A549 (cell line): Measurements from ENCODE around the gene RRAGB.
"Not testable (repeated sequence)": the region's sequence is repeated elsewhere in the genome, so short reads cannot be mapped to it uniquely, and the experiment has no call there.

Experiments used
- CEBPB ChIP-seq, 2 experiments: fragments of >200 bp in 1 of 2; sonication (Bioruptor Twin) in 1 of 2; formaldehyde crosslinking in 1 of 2; IDR thresholded peaks; 2 replicates each; pipeline ENCODE4 v1.6.1; 2012 to 2016
- E2F6 ChIP-seq: IDR thresholded peaks from 2 replicates; pipeline ENCODE4 v1.6.1; 2012; ENCODE audit warnings: low read depth, borderline replicate concordance
- EHMT2 ChIP-seq: fragments of 200-600 bp; sonication (generic); IDR thresholded peaks from 2 replicates; pipeline ENCODE4 v1.6.1; 2016; ENCODE audit warnings: antibody characterized with exemption, low read depth, mild to moderate bottlenecking, moderate library complexity
- EP300 ChIP-seq, 2 experiments: fragments of >200 bp; sonication (Bioruptor Twin); formaldehyde crosslinking; IDR thresholded peaks; 2 replicates in 1 of 2; 3 replicates in 1 of 2; pipeline ENCODE4 v1.6.1; 2016 to 2017
- HDAC2 ChIP-seq: fragments of 200-600 bp; sonication (generic); IDR thresholded peaks from 2 replicates; pipeline ENCODE4 v1.6.1; 2016
- NFE2L2 ChIP-seq: fragments of 150-350 bp; conservative IDR thresholded peaks from 2 replicates; pipeline ENCODE4 v1.6.1; 2014; ENCODE audit warnings: low read length
- PBX3 ChIP-seq: IDR thresholded peaks from 2 replicates; pipeline ENCODE4 v1.6.1; 2012
- POLR2A ChIP-seq: IDR thresholded peaks from 2 replicates; pipeline ENCODE4 v1.6.1; 2012; ENCODE audit warnings: mild to moderate bottlenecking, low read length
- RCOR1 ChIP-seq: fragments of 150-350 bp; IDR thresholded peaks from 2 replicates; pipeline ENCODE4 v1.6.1; 2014; ENCODE audit warnings: antibody characterized with exemption, low read length, low read depth
- RNF2 ChIP-seq: fragments of 200-600 bp; sonication (generic); IDR thresholded peaks from 2 replicates; pipeline ENCODE4 v1.6.1; 2016; ENCODE audit warnings: low read depth, mild to moderate bottlenecking, antibody characterized with exemption, moderate library complexity, borderline replicate concordance
- SMC3 ChIP-seq: fragments of >200 bp; sonication (Bioruptor Twin); formaldehyde crosslinking; IDR thresholded peaks from 3 replicates; pipeline ENCODE4 v1.6.1; 2018; ENCODE audit warnings: inconsistent platforms
- TFCP2L1 ChIP-seq: fragments of 250-450 bp; sonication (Bioruptor Pico); IDR thresholded peaks from 2 replicates; pipeline ENCODE4 v1.5.0; 2021; ENCODE audit warnings: mild to moderate bottlenecking
- ZC3H11A ChIP-seq: fragments of 450-650 bp; IDR thresholded peaks from 2 replicates; pipeline ENCODE4 v1.6.1; 2014; ENCODE audit warnings: antibody characterized with exemption, mild to moderate bottlenecking
- TF ChIP-seq, protein P1 (sequence below): fragments of >200 bp; sonication (Bioruptor Twin); formaldehyde crosslinking; IDR thresholded peaks from 3 replicates; pipeline ENCODE4 v1.5.1; 2016

DNA sequence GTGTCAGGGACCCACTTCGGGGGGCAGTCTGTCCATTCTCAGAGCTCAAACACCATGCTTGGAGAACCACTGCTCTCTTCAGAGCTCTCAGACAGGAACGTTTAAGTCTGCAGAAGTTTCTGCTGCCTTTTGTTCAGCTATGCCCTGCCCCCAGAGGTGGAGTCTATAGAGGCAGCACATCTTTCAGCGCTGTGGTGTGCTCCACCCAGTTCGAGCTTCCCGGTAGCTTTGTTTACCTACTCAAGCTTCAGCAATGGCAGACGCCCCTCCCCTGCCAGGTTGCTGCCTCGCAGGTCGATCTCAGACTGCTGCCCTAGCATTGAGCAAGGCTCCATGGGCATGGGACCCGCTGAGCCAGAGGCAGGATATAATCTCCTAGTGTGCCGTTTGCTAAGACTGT lies 29.0 kb upstream of the RRAGB start:
- TF ChIP-seq, protein P1, sequence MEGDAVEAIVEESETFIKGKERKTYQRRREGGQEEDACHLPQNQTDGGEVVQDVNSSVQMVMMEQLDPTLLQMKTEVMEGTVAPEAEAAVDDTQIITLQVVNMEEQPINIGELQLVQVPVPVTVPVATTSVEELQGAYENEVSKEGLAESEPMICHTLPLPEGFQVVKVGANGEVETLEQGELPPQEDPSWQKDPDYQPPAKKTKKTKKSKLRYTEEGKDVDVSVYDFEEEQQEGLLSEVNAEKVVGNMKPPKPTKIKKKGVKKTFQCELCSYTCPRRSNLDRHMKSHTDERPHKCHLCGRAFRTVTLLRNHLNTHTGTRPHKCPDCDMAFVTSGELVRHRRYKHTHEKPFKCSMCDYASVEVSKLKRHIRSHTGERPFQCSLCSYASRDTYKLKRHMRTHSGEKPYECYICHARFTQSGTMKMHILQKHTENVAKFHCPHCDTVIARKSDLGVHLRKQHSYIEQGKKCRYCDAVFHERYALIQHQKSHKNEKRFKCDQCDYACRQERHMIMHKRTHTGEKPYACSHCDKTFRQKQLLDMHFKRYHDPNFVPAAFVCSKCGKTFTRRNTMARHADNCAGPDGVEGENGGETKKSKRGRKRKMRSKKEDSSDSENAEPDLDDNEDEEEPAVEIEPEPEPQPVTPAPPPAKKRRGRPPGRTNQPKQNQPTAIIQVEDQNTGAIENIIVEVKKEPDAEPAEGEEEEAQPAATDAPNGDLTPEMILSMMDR: not testable (repeated sequence)
- TF ChIP-seq PBX3; EP300 (IDR thresholded peaks at IDR 0.05); CEBPB (IDR thresholded peaks at IDR 0.05); RCOR1; POLR2A; SMC3; EHMT2; HDAC2; E2F6; RNF2; TFCP2L1 (CRISPR knock-in tag); NFE2L2; ZC3H11A: not testable (repeated sequence)
